Endothelial cell of umbilical vein (primary cell): Measurements from ENCODE around the gene MGST1. TPM values are rescaled to one million over a fixed set of nuclear protein-coding genes. Genes with fewer than 3 reads are reported as not detected.
"Not testable (repeated sequence)": the region's sequence is repeated elsewhere in the genome, so short reads cannot be mapped to it uniquely, and the experiment has no call there.

Source experiments
- BruUV-seq: library from RNA; stranded (reverse); fragments of 400-500 nt; replicated peaks from 2 replicates; lab custom pipeline; 2021; lab: Mats Ljungman, UMichigan
- CTCF ChIA-PET: fragments of 300-600, 350-600 bp; sonication (Branson Sonifier 250); formaldehyde crosslinking; loops from one replicate; lab custom pipeline; 2021; ENCODE audit warnings: antibody characterized with exemption, inconsistent platforms; lab: Charles Lee
- POLR2A ChIA-PET: fragments of 300-600, 350-600 bp; sonication (Branson Sonifier 250); formaldehyde crosslinking; loops from one replicate; lab custom pipeline; 2021; ENCODE audit warnings: antibody characterized with exemption, inconsistent platforms; lab: Charles Lee
- DNase-seq: peaks from one replicate; pipeline ENCODE4 v3.0.0-alpha.2; 2011; ENCODE audit warnings: low read depth, low spot score
- FAIRE-seq: peaks from 2 replicates; lab custom pipeline; 2011; peaks lifted over from hg19 to GRCh38; lab: Jason Lieb, UNC
- H2AFZ ChIP-seq: 2 replicates; pipeline ENCODE4 v1.6.0; 2012; ENCODE audit warnings: low read depth, low read length, control low read depth, inconsistent platforms
- H3K27ac ChIP-seq: 2 replicates; pipeline ENCODE4 v1.5.1; 2011; ENCODE audit warnings: low read depth, mild to moderate bottlenecking, control low read depth, low read length, moderate library complexity; ENCODE audit not compliant: insufficient read depth
- H3K27me3 ChIP-seq, 2 experiments: 2 replicates each; pipeline versions ENCODE4 v1.6.0 to v1.6.1; 2011; ENCODE audit warnings: low read length in 2 of 2, mixed read lengths in 1 of 2; ENCODE audit not compliant: control insufficient read depth in 2 of 2, insufficient read depth in 2 of 2
- H3K36me3 ChIP-seq, 2 experiments: 2 replicates in 1 of 2; 3 replicates in 1 of 2; pipeline ENCODE4 v1.5.1; 2011; ENCODE audit warnings: low read length in 2 of 2, mild to moderate bottlenecking in 1 of 2, moderate library complexity in 1 of 2; ENCODE audit not compliant: control insufficient read depth in 2 of 2, insufficient read depth in 2 of 2; ENCODE audit errors: extremely low read depth in 1 of 2
- H3K4me1 ChIP-seq: 3 replicates; pipeline ENCODE4 v1.5.1; 2011; ENCODE audit warnings: mild to moderate bottlenecking, low read length; ENCODE audit not compliant: control insufficient read depth, insufficient read depth; ENCODE audit errors: extremely low read depth
- H3K4me2 ChIP-seq: 2 replicates; pipeline ENCODE4 v1.6.1; 2011; ENCODE audit warnings: low read length, control low read depth, mixed read lengths; ENCODE audit not compliant: insufficient read depth
- H3K4me3 ChIP-seq, 3 experiments: fragments of 200-600 bp in 1 of 3; sonication (generic), shearing (Covaris generic) in 1 of 3; replicated peaks in 1 of 3; 2 replicates each; pipeline ENCODE4 v1.5.1; 2011 to 2016; ENCODE audit warnings: control low read depth in 3 of 3, low read length in 3 of 3, mild to moderate bottlenecking in 2 of 3, inconsistent platforms in 1 of 3, low read depth in 1 of 3, moderate library complexity in 1 of 3; ENCODE audit not compliant: insufficient read depth in 1 of 3
- H3K79me2 ChIP-seq: 2 replicates; pipeline ENCODE4 v1.6.0; 2012; ENCODE audit warnings: low read length, inconsistent platforms; ENCODE audit not compliant: control insufficient read depth, insufficient read depth
- H3K9ac ChIP-seq: replicated peaks from 2 replicates; pipeline ENCODE3; 2011; ENCODE audit warnings: low read length, control low read depth; ENCODE audit not compliant: insufficient read depth; ENCODE audit errors: extremely low read depth
- H3K9me1 ChIP-seq: replicated peaks from 3 replicates; pipeline ENCODE4 v1.6.0; 2011; ENCODE audit warnings: mild to moderate bottlenecking, low read length; ENCODE audit not compliant: control insufficient read depth, insufficient read depth; ENCODE audit errors: extremely low read depth
- H3K9me3 ChIP-seq: replicated peaks from 2 replicates; pipeline ENCODE4 v1.5.1; 2012; ENCODE audit warnings: low read length, inconsistent platforms; ENCODE audit not compliant: control insufficient read depth, insufficient read depth
- H4K20me1 ChIP-seq: replicated peaks from 2 replicates; pipeline ENCODE3; 2011; ENCODE audit warnings: mild to moderate bottlenecking, low read length; ENCODE audit not compliant: control insufficient read depth, insufficient read depth; ENCODE audit errors: extremely low read depth
- FOS ChIP-seq: IDR thresholded peaks from 2 replicates; pipeline ENCODE4 v1.6.1; 2011; ENCODE audit warnings: mild to moderate bottlenecking, low read length, moderate library complexity, borderline replicate concordance; ENCODE audit not compliant: insufficient read depth
- GATA2 ChIP-seq: IDR thresholded peaks from 2 replicates; pipeline ENCODE4 v1.7.0; 2011; ENCODE audit warnings: low read depth, mild to moderate bottlenecking, moderate library complexity, mixed read lengths, low read length; ENCODE audit not compliant: insufficient read length, insufficient read depth
- JUN ChIP-seq: IDR thresholded peaks from 2 replicates; pipeline ENCODE4 v1.6.1; 2011; ENCODE audit warnings: borderline replicate concordance, low read depth; ENCODE audit not compliant: insufficient read length, insufficient read depth
- MYC ChIP-seq: IDR thresholded peaks from one replicate; pipeline ENCODE4 v1.6.1; 2011; ENCODE audit warnings: mild to moderate bottlenecking, low read depth, low read length
- POLR2A ChIP-seq: IDR thresholded peaks from 2 replicates; pipeline ENCODE4 v1.6.1; 2012; ENCODE audit warnings: low read depth, mild to moderate bottlenecking, control low read depth, low read length
- dilution Hi-C: fragments of 300-500 bp; cut with MboI; formaldehyde crosslinking; loops from one replicate; pipeline ENCODE4 v1.15.0; 2019; ENCODE audit warnings: low sequenced_read_pairs; ENCODE audit not compliant: extremely low pct_ligation_motif_present
- intact Hi-C: fragments of 100-400 bp; cut with micrococcal nuclease; formaldehyde crosslinking; loops from one replicate; pipeline ENCODE4 v1.10.0; 2022
- polyA plus RNA-seq, 4 experiments: library from polyadenylated mRNA; depleted of rRNA in 3 of 4; stranded (reverse) in 3 of 4; unstranded in 1 of 4; fragments of >200 nt; gene quantifications; 2 replicates each; pipeline versions ENCODE4 v1.2.1 to v1.2.3, GENCODE V29; 2011 to 2012; ENCODE audit warnings: missing spikeins in 1 of 4
- total RNA-seq: library from RNA; stranded (reverse); gene quantifications from 2 replicates; pipeline ENCODE4 v1.2.3, GENCODE V29; 2021

MGST1 gene
- total and polyA plus RNA-seq, 2 donors (not counting 3 experiments of a cell fraction or from before 2014, with no cell fraction given), result 131 to 170 TPM

DNA sequence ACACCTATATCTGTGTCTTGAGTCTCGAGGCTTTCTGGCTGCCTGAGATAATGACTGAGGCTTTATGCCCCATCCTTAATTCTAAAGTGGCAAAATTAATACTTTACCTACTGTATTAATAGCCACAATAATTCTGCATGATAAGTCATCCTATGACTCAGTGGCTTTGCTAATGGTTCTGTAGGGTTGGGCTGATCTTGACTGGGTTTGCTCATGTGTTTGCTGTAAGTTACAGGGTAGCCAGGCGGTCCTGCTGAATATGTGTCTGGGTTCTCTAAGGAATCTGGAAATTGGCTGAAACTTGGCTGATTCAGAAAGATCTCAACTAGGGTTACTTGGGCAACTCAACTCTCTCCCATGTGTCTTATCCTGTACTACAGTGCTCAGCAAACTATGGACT, 21.7 kb downstream of the MGST1 start:
- dilution Hi-C loops (no loop called here), intact Hi-C loops (no loop called here)
- ChIA-PET CTCF (no interaction called here), POLR2A (no interaction called here)
- DNase-seq (no peak), FAIRE-seq (no peak)
- no peaks in the 10 kb centered on the region for H3K36me3 ChIP-seq
- BruUV-seq, result no TSS peak
- no peak overlapping the region for H3K9ac ChIP-seq
- no peak overlapping the region for H3K4me3 ChIP-seq
- H3K27me3 ChIP-seq, result no peaks in the 10 kb centered on the region
- H3K9me3 ChIP-seq, result no peaks in the 10 kb centered on the region
- no peaks in the 10 kb centered on the region for H3K4me1 ChIP-seq
- H4K20me1 ChIP-seq, result no peaks in the 10 kb centered on the region
- H2AFZ ChIP-seq, result no peak overlapping the region
- no peak overlapping the region for H3K27ac ChIP-seq
- no peak overlapping the region for H3K4me2 ChIP-seq
- H3K9me1 ChIP-seq, result no peaks in the 10 kb centered on the region
- TF ChIP-seq GATA2, result no peak
- no peak for TF ChIP-seq POLR2A
- TF ChIP-seq MYC, result no peak
- no peak for TF ChIP-seq JUN
- no peaks in the 10 kb centered on the region for H3K79me2 ChIP-seq

DNA sequence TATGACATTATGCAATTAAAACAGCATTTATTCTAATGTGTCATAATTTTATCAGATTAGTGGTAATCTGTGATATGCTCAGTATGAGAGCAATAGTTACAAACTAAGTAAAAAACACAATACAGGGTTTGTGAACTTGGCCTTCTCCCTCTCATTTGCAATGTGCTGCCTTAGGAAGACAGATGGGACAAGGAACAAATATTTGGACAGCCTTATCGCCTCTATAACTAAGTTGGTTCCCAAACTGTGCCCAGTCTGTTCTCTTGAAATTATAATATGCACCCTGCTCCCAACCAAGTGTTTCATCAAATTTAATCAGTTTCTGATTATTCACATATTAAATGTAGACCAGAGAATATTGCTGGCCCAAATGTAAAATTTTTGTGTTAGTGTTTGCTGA, 22.7 kb downstream of the MGST1 start:
- TF ChIP-seq MYC (no peak), FOS (no peak), JUN (no peak)
- Histone ChIP-seq H3K4me2 (no peak overlapping the region), H3K9me1 (no peaks in the 10 kb centered on the region), H3K4me3 (no peak overlapping the region), H3K79me2 (no peaks in the 10 kb centered on the region), H3K9ac (no peak overlapping the region), H3K9me3 (no peaks in the 10 kb centered on the region), H3K4me1 (no peaks in the 10 kb centered on the region), H3K36me3 (no peaks in the 10 kb centered on the region), H3K27me3 (no peaks in the 10 kb centered on the region), H2AFZ (no peak overlapping the region), H3K27ac (no peak overlapping the region), H4K20me1 (no peaks in the 10 kb centered on the region)
- dilution Hi-C loops (no loop called here), intact Hi-C loops (no loop called here)
- BruUV-seq, result no TSS peak
- ChIA-PET POLR2A (no interaction called here), CTCF (no interaction called here)
- no peak for FAIRE-seq
- no peak for DNase-seq

DNA sequence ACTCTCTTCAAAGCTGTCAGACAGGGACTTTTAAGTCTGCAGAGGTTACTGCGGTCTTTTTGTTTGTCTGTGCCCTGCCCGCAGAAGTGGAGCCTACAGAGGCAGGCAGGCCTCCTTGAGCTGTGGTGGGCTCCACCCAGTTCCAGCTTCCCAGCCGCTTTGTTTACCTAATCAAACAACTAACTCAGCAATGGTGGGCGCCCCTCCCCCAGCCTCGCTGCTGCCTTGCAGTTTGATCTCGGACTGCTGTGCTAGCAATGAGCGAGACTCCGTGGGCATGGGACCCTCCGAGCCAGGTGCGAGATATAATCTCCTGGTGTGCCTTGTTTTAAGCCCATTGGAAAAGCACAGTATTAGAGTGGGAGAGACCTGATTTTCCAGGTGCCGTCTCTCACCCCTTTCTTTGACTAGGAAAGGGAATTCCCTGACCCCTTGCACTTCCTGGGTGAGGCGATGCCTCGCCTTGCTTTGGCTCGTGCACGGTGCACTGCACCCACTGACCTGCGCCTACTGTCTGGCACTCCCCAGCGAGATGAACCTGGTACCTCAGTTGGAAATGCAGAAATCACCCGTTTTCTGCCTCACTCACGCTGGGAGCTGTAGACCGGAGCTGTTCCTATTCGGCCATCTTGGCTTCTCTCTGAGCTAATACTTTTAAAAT, 35.3 kb downstream of the MGST1 start:
- H3K36me3 ChIP-seq, H3K9me1 ChIP-seq, POLR2A ChIA-PET, H3K27ac ChIP-seq, CTCF ChIA-PET, H3K9me3 ChIP-seq, H4K20me1 ChIP-seq, BruUV-seq, H2AFZ ChIP-seq, H3K4me3 ChIP-seq, FAIRE-seq, DNase-seq, H3K79me2 ChIP-seq, intact Hi-C loops, H3K27me3 ChIP-seq, H3K4me1 ChIP-seq, H3K9ac ChIP-seq, dilution Hi-C loops, H3K4me2 ChIP-seq: not testable (repeated sequence)
